HepG2 (cell line): ENCODE data around the gene CEBPB. TPM values are rescaled to one million over a fixed set of nuclear protein-coding genes. Genes with fewer than 3 reads are reported as not detected.
A peak's percentile ranks its signal among the peaks of the same experiment; 100 is the strongest.

ENCODE experiments used
- AKAP8 ChIP-seq: sonication (generic); formaldehyde crosslinking; IDR thresholded peaks from 2 replicates; pipeline ENCODE4 v1.5.1; 2020; ENCODE audit warnings: mild to moderate bottlenecking, missing genetic modification reagents
- ARNT ChIP-seq: fragments of 450-650 bp; IDR thresholded peaks from 2 replicates; pipeline ENCODE4 v1.6.1; 2017
- ATF1 ChIP-seq: IDR thresholded peaks from 2 replicates; pipeline ENCODE4 v1.6.1; 2016; ENCODE audit warnings: mild to moderate bottlenecking, control low read depth
- CENPT ChIP-seq: sonication (generic); formaldehyde crosslinking; IDR thresholded peaks from 2 replicates; pipeline ENCODE4 v1.8.0; 2022; ENCODE audit warnings: low read depth, mild to moderate bottlenecking, moderate library complexity, missing genetic modification reagents
- EED ChIP-seq: sonication (generic); formaldehyde crosslinking; IDR thresholded peaks from 2 replicates; pipeline ENCODE4 v1.5.0; 2020; ENCODE audit warnings: mild to moderate bottlenecking, missing genetic modification reagents
- HNRNPH1 ChIP-seq: fragments of 200-400 bp; formaldehyde crosslinking; optimal IDR thresholded peaks from 2 replicates; pipeline ENCODE3; 2017; ENCODE audit warnings: mild to moderate bottlenecking, low read depth, low read length
- IRF9 ChIP-seq: sonication (generic); formaldehyde crosslinking; IDR thresholded peaks from 2 replicates; pipeline ENCODE4 v1.8.0; 2022; ENCODE audit warnings: missing genetic modification reagents, mild to moderate bottlenecking, borderline replicate concordance
- JUND ChIP-seq: sonication (generic); formaldehyde crosslinking; IDR thresholded peaks from 2 replicates; pipeline ENCODE4 v1.8.0; 2022; ENCODE audit warnings: mild to moderate bottlenecking, missing genetic modification reagents
- KLF16 ChIP-seq, 2 experiments: sonication (generic) in 1 of 2; formaldehyde crosslinking in 1 of 2; IDR thresholded peaks; 2 replicates each; pipeline versions ENCODE4 v1.6.1 to v1.8.0; 2016 to 2023; ENCODE audit warnings: missing genetic modification reagents in 2 of 2, missing compliant biosample characterization in 1 of 2
- MXI1 ChIP-seq: IDR thresholded peaks from 3 replicates; pipeline ENCODE4 v1.6.1; 2012; ENCODE audit warnings: low read depth, low read length, inconsistent platforms, borderline replicate concordance
- PAF1 ChIP-seq: IDR thresholded peaks from 2 replicates; pipeline ENCODE4 v1.6.1; 2016; ENCODE audit warnings: missing genetic modification reagents, missing compliant biosample characterization
- POGK ChIP-seq: sonication (generic); formaldehyde crosslinking; conservative IDR thresholded peaks from 2 replicates; pipeline ENCODE4 v1.8.0; 2022; ENCODE audit warnings: mild to moderate bottlenecking, moderate library complexity, missing genetic modification reagents
- TAF1 ChIP-seq: sonication (generic); formaldehyde crosslinking; IDR thresholded peaks from 2 replicates; pipeline ENCODE4 v1.4.0; 2020; ENCODE audit warnings: missing genetic modification reagents
- TCF12 ChIP-seq, 2 experiments: fragments of 450-650 bp in 1 of 2; sonication (generic) in 1 of 2; formaldehyde crosslinking in 1 of 2; IDR thresholded peaks; 2 replicates each; pipeline versions ENCODE4 v1.6.1 to v1.8.0; 2017 to 2022; ENCODE audit warnings: antibody characterized with exemption in 1 of 2, mild to moderate bottlenecking in 1 of 2, missing genetic modification reagents in 1 of 2, moderate library complexity in 1 of 2
- TGIF2 ChIP-seq: IDR thresholded peaks from 2 replicates; pipeline ENCODE4 v1.6.1; 2016; ENCODE audit warnings: control low read depth, missing compliant biosample characterization
- TIGD3 ChIP-seq: sonication (generic); formaldehyde crosslinking; IDR thresholded peaks from 2 replicates; pipeline ENCODE4 v1.5.1; 2020; ENCODE audit warnings: mild to moderate bottlenecking, missing genetic modification reagents, borderline replicate concordance
- ZFP36 ChIP-seq: fragments of 150-350 bp; IDR thresholded peaks from 2 replicates; pipeline ENCODE4 v1.6.1; 2018; ENCODE audit warnings: borderline replicate concordance, low read length, low read depth; ENCODE audit not compliant: partially characterized antibody
- ZNF333 ChIP-seq: sonication (generic); formaldehyde crosslinking; IDR thresholded peaks from 2 replicates; pipeline ENCODE4 v1.4.0; 2020; ENCODE audit warnings: mild to moderate bottlenecking, missing genetic modification reagents, borderline replicate concordance
- ZNF550 ChIP-seq: sonication (generic); formaldehyde crosslinking; IDR thresholded peaks from 2 replicates; pipeline ENCODE4 v1.4.0; 2020; ENCODE audit warnings: mild to moderate bottlenecking, missing genetic modification reagents, borderline replicate concordance
- ZNF567 ChIP-seq: sonication (generic); formaldehyde crosslinking; IDR thresholded peaks from 2 replicates; pipeline ENCODE4 v1.8.1; 2023; ENCODE audit warnings: mild to moderate bottlenecking, missing genetic modification reagents, borderline replicate concordance
- ZNF576 ChIP-seq: sonication (generic); formaldehyde crosslinking; IDR thresholded peaks from 2 replicates; pipeline ENCODE4 v1.4.0; 2020; ENCODE audit warnings: mild to moderate bottlenecking, missing genetic modification reagents
- ZNF577 ChIP-seq: sonication (generic); formaldehyde crosslinking; IDR thresholded peaks from 2 replicates; pipeline ENCODE4 v1.4.0; 2020; ENCODE audit warnings: mild to moderate bottlenecking, low read depth, missing genetic modification reagents, borderline replicate concordance
- ZNF670 ChIP-seq: sonication (generic); formaldehyde crosslinking; IDR thresholded peaks from 2 replicates; pipeline ENCODE4 v1.8.0; 2022; ENCODE audit warnings: mild to moderate bottlenecking, missing genetic modification reagents, borderline replicate concordance
- ZSCAN5A ChIP-seq: sonication (generic); formaldehyde crosslinking; IDR thresholded peaks from 2 replicates; pipeline ENCODE4 v1.8.0; 2022; ENCODE audit warnings: mild to moderate bottlenecking, missing genetic modification reagents, borderline replicate concordance
- polyA plus RNA-seq, 8 experiments: library from polyadenylated mRNA; depleted of rRNA in 3 of 8; stranded (reverse) in 7 of 8; unstranded in 1 of 8; fragments of >200 nt; fragmentation: Illumina TruSeq in 4 of 8; extraction: Trizol in 4 of 8; gene quantifications; 2 replicates each; pipeline versions ENCODE4 v1.2.1 to v1.2.3, GENCODE V29; 2011 to 2016; ENCODE audit warnings: low read depth in 4 of 8, missing spikeins in 1 of 8, mixed read lengths in 1 of 8; ENCODE audit not compliant: insufficient read depth in 1 of 8
- total RNA-seq, 5 experiments: library from RNA; depleted of rRNA; stranded (reverse); fragments of >200 nt; fragmentation: Illumina TruSeq; extraction: Trizol; gene quantifications; 2 replicates each; pipeline ENCODE4 v1.2.3, GENCODE V29; 2016; ENCODE audit warnings: low read depth in 1 of 5

Gene CEBPB
- total and polyA plus RNA-seq, 2 of the 13 experiments (the other 11 are each of a cell fraction or from before 2014, with no cell fraction given) = 18.5 to 28.2 TPM

- no peak for TF ChIP-seq POGK (CRISPR knock-in tag)
- TF ChIP-seq ZNF550 (CRISPR knock-in tag) = peak; percentile 19; the same call in 1 of the 2 replicates
- TF ChIP-seq EED = 0 out of 2 replicates have a peak, but pooled peaks have one; percentile 20
- peak in 1 of 2 experiments; percentile 16; a peak in 1 of 4 replicates for TF ChIP-seq KLF16 (CRISPR knock-in tag; IDR thresholded peaks at IDR 0.05)
- no peak for TF ChIP-seq ZNF333 (CRISPR knock-in tag)
- TF ChIP-seq TAF1 (CRISPR knock-in tag) = 0 out of 2 replicates have a peak, but pooled peaks have one; percentile 17
- peak; percentile 54; the same call in 1 of the 2 replicates for TF ChIP-seq ZNF567 (CRISPR knock-in tag)
- peak; percentile 22; the same call in 1 of the 2 replicates for TF ChIP-seq AKAP8 (CRISPR knock-in tag)
- peak; percentile 86; the same call in 1 of the 2 replicates for TF ChIP-seq PAF1
- TF ChIP-seq TCF12 (IDR thresholded peaks at IDR 0.05) = no peak
- no peak for TF ChIP-seq TCF12 (CRISPR knock-in tag; IDR thresholded peaks at IDR 0.05)
- TF ChIP-seq ZSCAN5A (CRISPR knock-in tag) = no peak
- peak; percentile 60; the same call in 1 of the 2 replicates for TF ChIP-seq JUND (CRISPR knock-in tag)
- TF ChIP-seq CENPT (CRISPR knock-in tag) = no peak
- no peak for TF ChIP-seq ZNF670 (CRISPR knock-in tag)
- no peak for TF ChIP-seq ATF1 (CRISPR knock-in tag)
- no peak for TF ChIP-seq ZNF577 (CRISPR knock-in tag)
- TF ChIP-seq TIGD3 (CRISPR knock-in tag) = no peak
- TF ChIP-seq ZFP36 = no peak
- peak; percentile 24; the same call in 1 of the 3 replicates for TF ChIP-seq MXI1
- TF ChIP-seq IRF9 (CRISPR knock-in tag) = peak; percentile 52; the same call in 1 of the 2 replicates
- 0 out of 2 replicates have a peak, but pooled peaks have one; percentile 78 for TF ChIP-seq ZNF576 (CRISPR knock-in tag)
- peak; percentile 46; the same call in 1 of the 2 replicates for TF ChIP-seq TGIF2 (CRISPR knock-in tag)
- no peak for TF ChIP-seq ARNT
- no peak for TF ChIP-seq HNRNPH1
Measured at GRCh38 chr20:50193836-50194421, 3.3 kb downstream of the CEBPB start (continued).
